ENCODE measurements around the gene TGIF2LX.
"Not testable (repeated sequence)": the region's sequence is repeated elsewhere in the genome, so short reads cannot be mapped to it uniquely, and the experiment has no call there.

DNA sequence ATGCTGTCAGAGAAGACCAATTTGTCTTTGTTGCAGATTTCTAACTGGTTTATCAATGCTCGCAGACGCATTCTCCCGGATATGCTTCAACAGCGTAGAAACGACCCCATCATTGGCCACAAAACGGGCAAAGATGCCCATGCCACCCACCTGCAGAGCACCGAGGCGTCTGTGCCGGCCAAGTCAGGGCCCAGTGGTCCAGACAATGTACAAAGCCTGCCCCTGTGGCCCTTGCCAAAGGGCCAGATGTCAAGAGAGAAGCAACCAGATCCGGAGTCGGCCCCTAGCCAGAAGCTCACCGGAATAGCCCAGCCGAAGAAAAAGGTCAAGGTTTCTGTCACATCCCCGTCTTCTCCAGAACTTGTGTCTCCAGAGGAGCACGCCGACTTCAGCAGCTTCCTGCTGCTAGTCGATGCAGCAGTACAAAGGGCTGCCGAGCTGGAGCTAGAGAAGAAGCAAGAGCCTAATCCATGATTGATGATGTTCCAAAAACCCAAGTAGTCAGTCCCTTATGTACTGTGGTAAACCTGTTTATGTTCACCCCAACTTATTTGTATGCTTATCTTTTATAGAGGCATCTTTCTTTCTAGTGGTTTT is 728 bp downstream of the TGIF2LX start:
- TF ChIP-seq CTCF, POLR2A (IDR thresholded peaks at IDR 0.05): not testable (repeated sequence)
